Activated CD4-positive, alpha-beta T cell treated with anti-CD3 and anti-CD28 coated beads, Interleukin-2, amount 50 U/mL, for 48 hours (primary cell): ENCODE measurements around the gene FRMD3.

Experiments
- DNase-seq, 2 experiments: peaks; one replicate each; pipeline ENCODE4 v3.0.0-alpha.2; 2020

FRMD3 gene

GRCh38 chr9:83431101-83432060 is 106.8 kb downstream of the FRMD3 start:
- no peak for DNase-seq

- DNase-seq, result no peak
Observed at GRCh38 chr9:83430681-83431080, 107.5 kb downstream of the FRMD3 start.

- DNase-seq, result no peak
Observed at GRCh38 chr9:83429229-83429628, 109.0 kb downstream of the FRMD3 start.

DNA sequence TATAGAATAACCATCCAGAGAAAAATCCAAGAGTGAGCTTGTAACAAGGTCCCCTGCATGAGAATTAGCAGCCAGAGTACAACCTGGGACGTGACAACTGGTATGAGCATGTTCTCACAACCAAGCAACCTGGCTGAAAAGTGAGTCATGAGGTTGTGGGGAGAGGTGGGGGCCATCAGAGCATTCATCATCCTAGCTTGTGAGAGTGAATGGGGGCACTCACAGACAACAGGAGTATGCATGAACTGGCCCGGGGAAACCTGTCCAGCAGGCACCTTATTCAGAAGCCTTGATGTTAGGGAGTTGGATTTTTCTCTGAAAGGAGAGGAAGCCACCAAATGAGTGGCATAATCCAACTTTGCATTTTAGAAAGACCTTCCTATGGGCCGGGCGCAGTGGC is 113.0 kb downstream of the FRMD3 start:
- no peak for DNase-seq

- no peak for DNase-seq
Observed at GRCh38 chr9:83424831-83425230, 113.4 kb downstream of the FRMD3 start.

- DNase-seq, result no peak
Observed at GRCh38 chr9:83423815-83424707, 114.1 kb downstream of the FRMD3 start.

GRCh38 chr9:83422527-83422926 is 115.7 kb downstream of the FRMD3 start:
- DNase-seq, result no peak

- no peak for DNase-seq
Observed at GRCh38 chr9:83420486-83420885, 117.7 kb downstream of the FRMD3 start.

GRCh38 chr9:83419961-83420360 is 118.2 kb downstream of the FRMD3 start:
- no peak for DNase-seq

GRCh38 chr9:83418283-83418682 is 119.9 kb downstream of the FRMD3 start:
- no peak for DNase-seq

- no peak for DNase-seq
Observed at GRCh38 chr9:83413367-83413766, 124.8 kb downstream of the FRMD3 start.

DNA sequence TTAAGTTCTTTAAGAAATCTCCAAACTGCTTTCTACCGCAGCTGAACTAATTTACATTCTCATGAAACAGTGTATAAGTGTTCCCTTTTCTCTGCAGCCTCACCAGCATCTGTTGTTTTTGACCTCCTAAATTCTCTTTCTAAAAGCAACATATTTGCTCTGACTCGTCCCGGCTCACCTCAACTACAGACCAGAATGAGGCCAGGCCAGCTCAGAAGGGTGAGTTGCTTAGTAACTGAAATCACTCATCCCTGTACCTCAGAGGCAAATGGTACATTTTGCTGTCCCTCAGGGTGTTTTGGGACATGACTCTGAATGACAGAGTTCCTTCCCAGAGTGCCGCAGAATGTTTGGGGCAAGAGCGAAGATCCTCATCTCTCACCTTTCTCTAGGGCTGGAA is 127.5 kb downstream of the FRMD3 start:
- DNase-seq, result no peak

- DNase-seq, result no peak
Observed at GRCh38 chr9:83406921-83407320, 131.3 kb downstream of the FRMD3 start.

DNA sequence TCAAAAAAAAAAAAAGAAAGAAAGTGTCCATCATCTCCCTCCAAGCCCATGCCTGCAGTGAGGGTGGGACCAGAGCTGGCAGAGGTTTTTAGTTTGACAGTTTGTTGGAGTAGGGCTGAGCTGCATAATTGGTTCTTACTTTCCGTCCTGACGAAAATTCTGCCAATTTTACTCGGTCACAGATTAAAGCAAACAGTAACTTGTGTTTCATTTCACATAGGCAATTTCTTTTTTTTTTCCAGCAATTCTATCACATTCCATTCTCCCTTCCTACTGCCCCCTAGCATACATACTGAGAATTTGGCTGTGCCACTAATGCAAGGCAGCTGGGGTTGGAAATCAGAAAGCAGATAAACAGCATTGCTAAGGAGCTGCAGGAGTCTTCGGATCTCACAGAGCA is 132.4 kb downstream of the FRMD3 start:
- no peak for DNase-seq

- DNase-seq, result no peak
Observed at GRCh38 chr9:83403527-83404238, 134.5 kb downstream of the FRMD3 start.

DNA sequence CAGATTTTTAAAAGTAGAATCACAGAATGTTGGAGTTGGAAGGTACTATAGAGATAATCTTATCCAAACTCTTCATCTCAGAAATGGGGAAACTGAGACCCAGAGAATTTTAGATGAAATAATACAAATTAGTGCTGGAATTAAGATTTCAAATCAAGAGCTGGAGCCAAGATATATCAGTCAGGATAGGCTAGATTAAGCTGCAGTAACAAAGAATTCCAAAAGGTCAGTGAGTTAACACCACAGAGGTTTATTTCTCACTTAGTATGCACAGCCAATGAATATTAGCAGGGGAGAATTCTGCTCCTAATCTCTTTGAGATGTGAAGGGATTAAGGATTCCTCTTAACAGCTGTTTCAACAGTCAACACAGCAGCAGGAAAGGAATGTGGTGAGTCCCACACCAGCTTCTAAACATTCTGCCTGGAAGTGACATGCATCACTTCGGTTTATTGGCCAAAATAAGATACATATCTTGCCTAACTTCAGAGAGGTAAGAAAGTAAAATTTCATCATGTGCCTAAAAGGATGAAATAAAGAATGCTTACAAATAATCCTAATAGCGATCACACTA is 136.8 kb downstream of the FRMD3 start:
- DNase-seq, result no peak

DNA sequence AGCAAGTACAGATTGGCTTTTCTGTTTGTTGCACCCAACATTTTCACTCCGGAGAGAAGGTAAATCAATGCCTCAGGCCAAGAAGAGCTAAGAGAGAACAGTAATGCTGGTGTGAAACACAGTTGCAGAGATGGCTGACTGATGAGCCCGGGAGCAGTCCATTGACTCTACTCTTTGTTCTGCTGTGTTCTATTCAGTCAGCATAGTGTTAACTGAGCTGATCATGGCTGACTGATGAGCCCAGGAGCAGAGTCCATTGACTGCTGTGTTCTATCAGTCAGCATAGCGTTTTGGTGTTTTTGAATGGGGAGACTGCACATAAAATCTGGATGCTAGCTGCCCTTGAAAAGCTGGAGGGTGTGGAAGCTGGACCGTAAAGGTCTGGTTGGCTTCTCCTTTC is 141.4 kb downstream of the FRMD3 start:
- DNase-seq, result no peak

DNA sequence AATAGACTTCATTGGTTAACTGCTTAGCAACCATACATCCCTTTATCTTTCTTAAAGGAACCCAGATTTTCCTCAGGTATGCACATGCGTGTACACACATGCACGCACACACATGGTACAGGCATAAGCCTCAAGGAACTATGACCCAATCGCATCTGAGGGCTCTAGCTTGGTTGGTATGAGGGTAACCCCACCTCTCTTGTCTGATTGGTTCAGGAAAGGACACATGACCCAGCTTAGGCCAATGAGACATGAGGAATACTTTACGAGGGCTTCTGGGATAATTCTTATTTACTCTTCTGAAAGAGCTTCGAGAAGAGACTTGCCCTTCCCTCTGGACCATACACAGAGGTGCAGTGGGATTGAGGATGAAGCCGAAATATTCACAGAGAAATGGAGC is 141.9 kb downstream of the FRMD3 start:
- DNase-seq, result no peak

GRCh38 chr9:83392228-83392627 is 146.0 kb downstream of the FRMD3 start:
- DNase-seq, result no peak

GRCh38 chr9:83388346-83388745 is 149.9 kb downstream of the FRMD3 start:
- DNase-seq, result no peak

GRCh38 chr9:83387401-83388185 is 150.6 kb downstream of the FRMD3 start:
- DNase-seq, result no peak

DNA sequence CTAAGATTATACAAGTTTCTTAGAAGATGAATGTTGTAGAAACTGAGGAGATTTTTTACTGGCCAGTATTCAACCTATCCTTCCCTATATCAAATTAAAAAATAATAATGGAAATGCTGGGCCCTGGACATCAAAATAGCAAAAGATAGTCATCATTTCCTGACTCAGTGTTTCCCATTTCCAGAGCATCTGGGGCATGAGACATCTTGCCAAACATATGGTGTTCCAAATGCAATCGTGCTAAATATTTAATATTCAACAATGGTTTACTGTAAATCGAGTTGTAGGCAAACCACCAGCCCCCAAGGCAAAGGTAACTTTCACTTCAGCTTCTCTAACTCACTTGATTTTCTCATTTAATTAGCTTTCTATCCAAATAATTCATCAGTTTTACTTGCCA is 152.9 kb downstream of the FRMD3 start:
- no peak for DNase-seq
